Bronchial epithelial cell (primary cell): ENCODE measurements around the gene RPL19. TPM values are rescaled to one million over a fixed set of nuclear protein-coding genes. Genes with fewer than 3 reads are reported as not detected.
A peak's percentile ranks its signal among the peaks of the same experiment; 100 is the strongest.
"Not testable (repeated sequence)": the region's sequence is repeated elsewhere in the genome, so short reads cannot be mapped to it uniquely, and the experiment has no call there.

Experiments
- DNase-seq: peaks from one replicate; pipeline ENCODE4 v3.0.0-alpha.2; 2010; ENCODE audit warnings: low read depth
- FAIRE-seq: peaks from 2 replicates; lab custom pipeline; 2011; peaks lifted over from hg19 to GRCh38; lab: Jason Lieb, UNC
- H3K27me3 ChIP-seq: 2 replicates; pipeline ENCODE4 v1.5.1; 2011; ENCODE audit warnings: low read length; ENCODE audit not compliant: control insufficient read depth, insufficient read depth
- H3K36me3 ChIP-seq: 2 replicates; pipeline ENCODE4 v1.5.1; 2011; ENCODE audit warnings: low read length; ENCODE audit not compliant: control insufficient read depth, insufficient read depth
- H3K4me3 ChIP-seq: 2 replicates; pipeline ENCODE4 v1.5.1; 2011; ENCODE audit warnings: mild to moderate bottlenecking, low read depth, low read length, control low read depth
- total RNA-seq: library from RNA; depleted of rRNA; stranded (reverse); fragments of >200 nt; gene quantifications from 2 replicates; pipeline ENCODE4 v1.2.1, GENCODE V29; 2014
- TF ChIP-seq, protein P1 (sequence below): IDR thresholded peaks from 2 replicates; pipeline ENCODE4 v1.5.1; 2011; ENCODE audit warnings: mild to moderate bottlenecking, moderate library complexity, low read length, control low read depth, inconsistent platforms; ENCODE audit not compliant: insufficient read depth, severe bottlenecking

Gene RPL19
- total RNA-seq, 1 donor from 2014 or later, result 3,067 TPM

- TF ChIP-seq, protein P1, sequence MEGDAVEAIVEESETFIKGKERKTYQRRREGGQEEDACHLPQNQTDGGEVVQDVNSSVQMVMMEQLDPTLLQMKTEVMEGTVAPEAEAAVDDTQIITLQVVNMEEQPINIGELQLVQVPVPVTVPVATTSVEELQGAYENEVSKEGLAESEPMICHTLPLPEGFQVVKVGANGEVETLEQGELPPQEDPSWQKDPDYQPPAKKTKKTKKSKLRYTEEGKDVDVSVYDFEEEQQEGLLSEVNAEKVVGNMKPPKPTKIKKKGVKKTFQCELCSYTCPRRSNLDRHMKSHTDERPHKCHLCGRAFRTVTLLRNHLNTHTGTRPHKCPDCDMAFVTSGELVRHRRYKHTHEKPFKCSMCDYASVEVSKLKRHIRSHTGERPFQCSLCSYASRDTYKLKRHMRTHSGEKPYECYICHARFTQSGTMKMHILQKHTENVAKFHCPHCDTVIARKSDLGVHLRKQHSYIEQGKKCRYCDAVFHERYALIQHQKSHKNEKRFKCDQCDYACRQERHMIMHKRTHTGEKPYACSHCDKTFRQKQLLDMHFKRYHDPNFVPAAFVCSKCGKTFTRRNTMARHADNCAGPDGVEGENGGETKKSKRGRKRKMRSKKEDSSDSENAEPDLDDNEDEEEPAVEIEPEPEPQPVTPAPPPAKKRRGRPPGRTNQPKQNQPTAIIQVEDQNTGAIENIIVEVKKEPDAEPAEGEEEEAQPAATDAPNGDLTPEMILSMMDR, result no peak
- FAIRE-seq, result no peak
- H3K36me3 ChIP-seq, result no peaks in the 10 kb centered on the region
- DNase-seq, result no peak
- H3K4me3 ChIP-seq, result peak within 1 kb of the TSS; percentile 22
- peaks cover 5% of the 10 kb centered on the region for H3K27me3 ChIP-seq
Measured at GRCh38 chr17:39165841-39166349, 34.2 kb upstream of the RPL19 start, which contains the start of gene ARL5C. Gene ARL5C, minus strand, starts transcription at chr17:39166161. Its CDS starts 401 bp downstream, at chr17:39165760.

DNA sequence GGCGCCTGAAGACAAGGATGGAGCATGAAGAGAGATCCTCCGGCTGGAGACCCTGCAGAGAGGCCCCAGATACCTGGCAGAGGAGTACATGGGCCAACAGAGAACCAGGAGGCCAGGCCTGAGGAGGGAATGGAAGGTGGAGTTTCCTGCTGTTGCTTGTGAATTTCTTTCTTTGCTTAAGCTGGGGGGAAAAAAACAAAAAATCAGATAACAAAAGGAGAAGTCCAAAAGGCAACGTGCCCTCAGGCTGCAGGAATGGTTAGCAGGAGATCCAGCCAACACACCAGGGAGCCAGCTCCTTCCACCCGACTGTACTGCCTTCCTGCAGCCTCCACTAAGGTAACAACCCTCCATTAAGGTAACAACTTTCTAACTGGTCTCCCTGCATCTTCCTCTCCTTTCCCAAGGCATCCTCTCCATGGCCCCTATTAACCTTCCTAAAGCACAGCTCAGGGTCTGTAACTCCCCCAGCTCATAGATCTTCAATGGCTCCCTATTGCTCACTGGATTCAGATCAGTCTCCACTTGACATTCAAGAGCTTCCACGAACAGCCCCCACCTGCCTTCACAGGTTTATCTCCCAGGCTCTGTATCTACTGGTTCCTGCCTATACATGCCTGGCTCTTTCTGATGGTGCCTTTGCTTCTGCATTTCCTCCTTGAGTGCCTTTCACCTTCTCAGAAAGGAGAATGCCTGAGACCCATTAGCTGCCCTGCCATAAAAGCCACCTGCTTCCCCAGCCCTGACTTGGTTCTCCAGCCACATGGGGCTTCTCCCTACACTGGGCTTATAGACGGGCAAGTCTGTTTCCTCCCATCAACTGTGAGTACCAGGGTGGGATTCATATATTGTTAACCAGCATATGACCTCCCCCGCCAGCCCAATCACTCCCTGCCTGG is 33.4 kb upstream of the RPL19 start:
- Histone ChIP-seq H3K36me3 (no peaks in the 10 kb centered on the region), H3K4me3 (no peak overlapping the region), H3K27me3 (peaks cover 5% of the 10 kb centered on the region)
- DNase-seq (peak; percentile 42), FAIRE-seq (no peak)
- TF ChIP-seq, protein P1, result no peak

GRCh38 chr17:39167476-39167875 is 32.6 kb upstream of the RPL19 start:
- no peak overlapping the region for H3K4me3 ChIP-seq
- no peaks in the 10 kb centered on the region for H3K36me3 ChIP-seq
- no peak for FAIRE-seq
- H3K27me3 ChIP-seq, result peaks cover 5% of the 10 kb centered on the region
- TF ChIP-seq, protein P1, result no peak
- DNase-seq, result no peak

GRCh38 chr17:39168503-39168902 is 31.6 kb upstream of the RPL19 start:
- not testable (repeated sequence) for DNase-seq, FAIRE-seq, H3K36me3 ChIP-seq, H3K4me3 ChIP-seq, H3K27me3 ChIP-seq

GRCh38 chr17:39169101-39169500 is 31.0 kb upstream of the RPL19 start:
- Histone ChIP-seq H3K27me3 (peaks cover 5% of the 10 kb centered on the region), H3K4me3 (no peak overlapping the region), H3K36me3 (no peaks in the 10 kb centered on the region)
- DNase-seq, result no peak
- TF ChIP-seq, protein P1, result no peak
- FAIRE-seq, result no peak

DNA sequence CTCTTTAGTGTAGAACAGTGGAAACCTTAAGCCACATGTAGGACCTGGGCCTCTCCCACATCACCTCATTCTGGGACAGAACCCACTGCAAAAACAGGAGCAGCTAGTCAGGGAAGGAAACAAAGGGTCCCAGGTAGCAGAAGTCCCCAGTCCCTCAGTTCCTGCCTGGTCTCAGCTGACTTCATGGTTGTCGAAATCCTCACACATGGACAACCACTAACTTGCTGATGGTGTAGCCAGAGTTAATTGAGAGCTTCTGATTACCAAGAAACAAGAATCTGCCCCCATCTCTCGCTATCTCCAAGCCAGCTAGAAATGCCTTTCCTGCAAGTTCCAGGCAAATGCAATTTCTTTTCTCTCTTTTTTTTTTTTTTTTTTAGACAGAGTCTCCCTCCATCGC is 30.6 kb upstream of the RPL19 start:
- TF ChIP-seq, protein P1, result no peak
- FAIRE-seq (no peak), DNase-seq (no peak)
- no peaks in the 10 kb centered on the region for H3K36me3 ChIP-seq
- peaks cover 5% of the 10 kb centered on the region for H3K27me3 ChIP-seq
- no peak overlapping the region for H3K4me3 ChIP-seq
